GM21381 (cell line): ENCODE results near the gene SFXN2.

Experiments
- ATAC-seq: cut with Tn5 transposase; IDR thresholded peaks from one replicate; pipeline ENCODE4 v1.9.1; 2021; ENCODE audit warnings: mild to moderate bottlenecking, moderate library complexity; ENCODE audit not compliant: unreplicated experiment

The SFXN2 gene

GRCh38 chr10:102775201-102775934 is 60.9 kb downstream of the SFXN2 start:
- ATAC-seq, result no peak

- no peak for ATAC-seq
Observed at GRCh38 chr10:102775935-102776669, 61.7 kb downstream of the SFXN2 start.

- ATAC-seq, result no peak
Observed at GRCh38 chr10:102776779-102777456, 62.5 kb downstream of the SFXN2 start.

GRCh38 chr10:102777711-102778453 is 63.4 kb downstream of the SFXN2 start:
- ATAC-seq, result no peak

- no peak for ATAC-seq
Observed at GRCh38 chr10:102778781-102779180, 64.3 kb downstream of the SFXN2 start.

- ATAC-seq, result no peak
Observed at GRCh38 chr10:102779680-102780526, 65.5 kb downstream of the SFXN2 start.

- ATAC-seq, result no peak
Observed at GRCh38 chr10:102780527-102780808, 66.0 kb downstream of the SFXN2 start.

GRCh38 chr10:102781090-102781920 is 66.9 kb downstream of the SFXN2 start:
- ATAC-seq, result no peak

GRCh38 chr10:102781921-102782557 is 67.6 kb downstream of the SFXN2 start:
- no peak for ATAC-seq

- ATAC-seq, result no peak
Observed at GRCh38 chr10:102782673-102783551, 68.5 kb downstream of the SFXN2 start.

- no peak for ATAC-seq
Observed at GRCh38 chr10:102783568-102783967, 69.1 kb downstream of the SFXN2 start.

- ATAC-seq, result no peak
Observed at GRCh38 chr10:102785818-102786217, 71.4 kb downstream of the SFXN2 start.

- ATAC-seq, result no peak
Observed at GRCh38 chr10:102791754-102792395, 77.4 kb downstream of the SFXN2 start.
